LNCaP clone FGC (cell line): Measurements from ENCODE around the gene VSTM2L.

Experiments
- DNase-seq: peaks from one replicate; pipeline ENCODE4 v3.0.0-alpha.2; 2011; ENCODE audit warnings: low read depth
- H3K4me3 ChIP-seq: 2 replicates; pipeline ENCODE4 v1.5.1; 2011; ENCODE audit warnings: mild to moderate bottlenecking, low read depth, low read length, control low read depth
- CTCF ChIP-seq: IDR thresholded peaks from 2 replicates; pipeline ENCODE4 v1.5.1; 2012; ENCODE audit warnings: mild to moderate bottlenecking; ENCODE audit not compliant: control insufficient read depth, insufficient read depth; ENCODE audit errors: extremely low read depth

The VSTM2L gene

DNA sequence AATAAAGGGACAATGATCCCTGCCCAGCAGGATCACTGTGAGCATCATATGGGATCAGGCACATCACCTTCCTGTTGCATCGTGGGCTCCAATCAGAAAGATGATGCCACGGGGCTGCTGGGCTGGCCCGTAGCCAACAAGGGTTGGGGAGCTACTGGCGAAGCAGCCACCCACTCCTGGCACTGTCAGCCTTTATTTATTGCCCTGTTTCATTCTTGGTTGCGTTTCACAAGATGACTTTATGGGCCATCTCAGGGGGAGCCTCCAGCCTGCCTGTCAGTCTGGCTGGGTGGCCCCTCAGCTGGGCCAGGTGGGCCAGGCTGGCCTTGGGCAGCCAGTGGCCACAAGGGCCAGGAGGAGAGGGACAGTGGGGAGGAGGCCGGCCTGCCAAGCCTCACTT is 17.3 kb downstream of the VSTM2L start:
- DNase-seq = no peak
- no peak overlapping the region for H3K4me3 ChIP-seq
- no peak for TF ChIP-seq CTCF

- DNase-seq = no peak
- H3K4me3 ChIP-seq = no peak overlapping the region
- no peak for TF ChIP-seq CTCF
Observed at GRCh38 chr20:37920679-37921322, 17.9 kb downstream of the VSTM2L start.

DNA sequence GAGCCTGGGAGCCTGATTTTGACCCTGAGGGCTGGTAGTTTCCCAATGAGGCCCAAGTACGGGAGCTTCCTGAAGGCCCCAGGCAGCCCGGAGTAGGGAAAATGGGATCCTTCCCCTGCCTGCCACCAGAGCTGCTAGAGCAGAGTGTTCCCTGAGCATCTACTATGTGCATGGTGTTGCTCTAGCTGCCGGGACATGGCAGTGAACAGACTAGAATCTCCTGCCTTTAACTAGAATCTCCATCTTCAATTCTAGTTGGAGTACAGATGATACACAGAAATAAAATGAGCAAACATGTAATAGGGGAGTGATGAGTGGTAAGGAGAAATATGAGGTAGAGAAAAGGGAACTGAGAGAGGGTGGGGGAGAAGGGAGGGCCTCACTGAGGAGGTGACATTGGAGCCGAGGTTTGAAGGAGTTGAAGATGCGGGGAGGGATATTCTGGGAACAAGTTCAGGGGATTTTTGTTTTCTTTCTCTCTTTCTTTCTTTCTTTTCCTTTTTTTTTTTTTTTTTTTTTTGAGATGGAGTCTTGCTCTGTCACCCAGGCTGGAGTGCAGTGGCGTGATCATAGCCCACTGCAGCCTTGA is 18.5 kb downstream of the VSTM2L start:
- DNase-seq = no peak
- H3K4me3 ChIP-seq = no peak overlapping the region
- no peak for TF ChIP-seq CTCF

DNA sequence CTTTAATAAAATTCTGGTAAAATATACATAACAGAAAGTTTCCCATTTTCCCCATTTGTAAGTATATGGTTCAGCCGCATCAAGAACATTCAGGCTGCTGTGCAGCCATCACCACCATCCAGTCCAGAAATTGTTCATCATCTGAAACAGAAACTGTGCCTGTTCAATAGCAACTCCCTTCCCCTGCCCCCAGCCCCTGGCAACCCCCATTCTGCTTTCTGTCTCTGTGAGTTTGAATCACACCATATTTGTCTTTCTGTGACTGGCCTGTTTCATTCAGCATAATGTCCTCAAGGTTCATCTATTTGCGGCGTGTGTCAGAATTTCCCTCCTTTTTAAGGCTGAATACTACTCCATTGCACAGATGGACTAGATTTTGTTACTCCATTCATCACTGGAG is 19.1 kb downstream of the VSTM2L start:
- no peak overlapping the region for H3K4me3 ChIP-seq
- no peak for DNase-seq
- no peak for TF ChIP-seq CTCF

DNA sequence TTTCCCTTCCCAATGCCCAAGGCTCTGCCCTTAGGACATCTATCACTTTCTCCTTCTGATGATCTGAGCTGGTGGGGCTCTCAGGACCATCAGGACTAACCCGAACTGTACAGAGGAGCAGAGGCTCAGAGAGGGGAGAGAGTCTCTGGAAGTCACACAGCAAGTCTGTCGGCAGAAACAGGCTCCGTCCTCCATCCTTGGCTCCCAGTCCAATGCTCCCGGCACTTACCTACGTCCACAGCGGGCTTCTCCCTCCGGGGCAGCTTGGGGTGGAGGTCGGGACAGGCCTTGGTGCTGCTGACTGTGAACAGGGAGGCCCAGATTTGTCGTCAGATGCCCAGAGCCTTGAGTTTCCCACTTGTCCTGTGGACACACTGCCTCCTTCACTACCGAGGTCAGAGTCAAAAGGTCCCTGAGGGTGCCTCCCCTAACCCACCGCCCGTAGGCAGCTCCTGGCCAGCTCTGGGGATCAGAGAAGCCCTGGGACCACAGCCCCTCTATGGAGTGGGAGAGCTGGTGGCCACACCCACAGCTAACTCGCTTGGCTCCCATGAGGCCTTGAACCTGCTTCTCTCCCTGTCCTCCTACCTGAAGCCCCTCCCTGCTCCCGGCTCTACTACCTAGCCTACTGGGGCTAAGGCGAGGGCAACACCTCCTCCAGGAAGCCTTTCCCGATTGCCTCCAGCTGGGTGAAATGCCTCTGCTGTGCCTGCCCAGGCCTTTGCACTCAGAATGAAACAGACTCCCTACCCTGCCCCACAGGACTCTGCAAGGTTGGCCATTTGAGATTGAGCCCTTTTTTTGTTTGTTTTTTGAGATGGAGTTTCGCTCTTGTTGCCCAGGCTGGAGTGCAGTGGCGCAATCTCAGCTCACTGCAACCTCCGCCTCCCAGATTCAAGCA is 22.6 kb downstream of the VSTM2L start:
- DNase-seq = no peak
- TF ChIP-seq CTCF = no peak
- no peak overlapping the region for H3K4me3 ChIP-seq

- no peak for DNase-seq
- H3K4me3 ChIP-seq = no peak overlapping the region
- no peak for TF ChIP-seq CTCF
Observed at GRCh38 chr20:37926612-37927011, 23.7 kb downstream of the VSTM2L start.
